ENCODE results near the gene ARHGEF1.
"Not testable (repeated sequence)": the region's sequence is repeated elsewhere in the genome, so short reads cannot be mapped to it uniquely, and the experiment has no call there.

ARHGEF1 gene

DNA sequence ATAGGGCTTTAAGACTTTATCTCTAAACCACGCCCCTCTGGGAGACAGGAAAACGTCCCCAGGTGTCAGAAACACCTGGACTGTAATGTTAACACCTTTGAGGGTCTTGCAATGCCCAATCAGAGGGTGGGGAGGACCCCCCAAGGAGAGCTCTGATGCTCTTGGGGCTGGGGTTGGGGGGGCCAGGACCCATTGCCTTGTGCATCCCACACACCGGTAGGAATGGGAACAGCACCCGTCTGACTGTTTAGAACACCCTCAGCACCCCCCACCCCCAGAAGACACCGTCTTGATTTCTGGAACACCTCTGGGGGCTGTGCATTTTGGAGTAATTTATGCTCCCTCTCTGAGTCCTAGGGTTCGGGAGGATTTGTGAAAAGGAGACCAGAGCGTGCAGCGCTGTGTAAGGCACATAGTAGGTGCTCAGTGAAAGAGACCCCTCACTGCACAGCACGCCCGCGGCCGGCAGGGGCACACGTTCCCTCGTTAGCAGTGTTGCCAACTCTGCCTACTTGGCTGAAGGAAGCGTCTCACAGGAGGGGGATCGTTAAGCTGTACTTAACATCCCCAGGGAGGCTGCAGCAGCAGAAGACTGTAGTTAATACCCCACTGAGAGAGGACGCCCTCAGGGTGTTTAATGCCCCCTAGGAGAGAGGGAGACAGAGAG, 48.1 kb downstream of the ARHGEF1 start:
- DNase-seq (ENCODE audit: low read depth): no peak

DNA sequence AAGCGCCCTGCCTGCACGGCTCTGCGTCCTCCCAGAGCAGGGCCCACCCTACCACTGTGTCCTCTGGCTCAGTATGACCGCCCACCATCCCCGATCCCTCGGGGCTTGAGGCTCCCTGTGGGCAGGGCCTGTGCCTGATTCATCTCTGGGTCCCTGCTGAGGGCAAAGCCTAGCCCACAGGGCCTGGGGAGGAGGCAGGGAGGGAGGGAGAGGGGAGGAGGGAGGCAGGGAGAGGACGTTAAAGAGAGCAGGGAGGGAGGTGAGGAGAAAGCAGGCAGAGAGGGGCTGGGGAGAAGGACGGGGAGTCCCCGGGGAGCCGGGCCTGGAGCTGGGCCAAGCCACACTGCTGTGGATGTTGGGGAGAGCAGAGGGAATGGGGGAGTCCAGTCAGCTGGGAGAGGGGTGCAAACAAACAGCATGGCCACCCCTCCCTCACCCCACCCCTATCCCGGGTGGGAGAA, 49.3 kb downstream of the ARHGEF1 start:
- DNase-seq (ENCODE audit: low read depth): no peak

DNA sequence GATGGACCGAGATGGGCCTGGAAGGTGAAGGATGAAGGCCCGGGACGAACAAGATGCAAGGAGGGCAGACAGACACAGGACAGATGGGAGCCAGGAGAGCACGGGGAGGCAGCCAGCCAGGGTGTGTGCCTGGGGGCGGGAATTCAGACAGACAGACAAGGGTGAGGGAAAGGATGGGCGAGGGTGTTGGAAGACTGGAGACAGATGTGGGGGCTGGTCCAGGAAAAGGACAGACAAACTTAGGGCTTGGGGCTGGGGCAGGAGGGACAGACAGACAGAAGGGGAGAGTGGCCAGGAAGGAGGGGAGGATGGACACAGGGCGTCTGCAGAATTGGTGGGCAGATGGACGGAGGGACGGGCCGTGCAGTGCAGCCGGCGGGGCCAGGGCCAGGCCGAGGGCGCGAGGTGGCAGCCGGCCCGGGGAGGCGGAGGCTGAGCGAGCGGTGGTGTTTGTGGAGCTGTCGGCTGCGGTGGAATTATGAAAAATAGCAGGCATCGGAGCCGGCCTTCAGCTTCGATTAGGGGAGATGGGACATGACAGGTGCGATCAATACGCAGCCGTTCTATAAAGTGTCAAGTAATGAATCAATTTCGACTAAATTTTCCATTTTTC, 49.8 kb downstream of the ARHGEF1 start:
- no peak for DNase-seq (ENCODE audit: low read depth)

DNA sequence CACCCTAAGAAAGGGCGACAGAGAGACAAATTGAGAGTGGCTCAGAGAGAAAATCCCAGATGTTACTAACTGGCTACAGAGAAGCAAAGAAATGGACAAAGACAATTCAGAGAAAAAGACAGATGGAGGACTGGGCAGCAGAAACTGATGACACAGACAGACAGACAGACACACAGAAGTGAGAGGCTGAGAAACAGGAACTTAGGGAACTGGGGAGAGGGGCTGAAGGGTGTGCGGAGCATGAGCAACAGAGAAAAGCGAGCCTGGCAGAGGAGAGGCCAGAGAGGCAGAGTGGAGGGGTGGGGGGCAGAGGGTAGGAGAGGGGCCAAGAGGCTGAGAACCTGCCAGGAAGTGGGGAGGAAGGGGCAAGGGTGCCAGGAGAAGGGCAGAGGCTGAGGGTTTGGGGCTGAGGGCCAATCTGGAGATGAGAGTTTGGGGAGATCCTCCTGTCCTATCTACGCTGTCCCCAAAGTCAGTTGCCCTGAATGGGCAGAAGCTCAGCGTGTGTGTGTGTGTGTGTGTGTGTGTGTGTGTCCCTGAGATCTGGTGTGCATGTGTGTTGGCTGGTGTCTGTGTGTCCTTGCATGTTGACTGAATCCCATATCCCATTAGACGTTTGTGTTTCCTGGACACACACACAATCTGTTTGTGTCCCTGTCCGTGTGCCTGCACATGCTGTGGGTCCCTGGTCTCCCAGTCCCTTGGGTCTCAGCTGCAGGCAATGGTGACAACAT, 50.9 kb downstream of the ARHGEF1 start:
- no peak for DNase-seq (ENCODE audit: low read depth)

DNA sequence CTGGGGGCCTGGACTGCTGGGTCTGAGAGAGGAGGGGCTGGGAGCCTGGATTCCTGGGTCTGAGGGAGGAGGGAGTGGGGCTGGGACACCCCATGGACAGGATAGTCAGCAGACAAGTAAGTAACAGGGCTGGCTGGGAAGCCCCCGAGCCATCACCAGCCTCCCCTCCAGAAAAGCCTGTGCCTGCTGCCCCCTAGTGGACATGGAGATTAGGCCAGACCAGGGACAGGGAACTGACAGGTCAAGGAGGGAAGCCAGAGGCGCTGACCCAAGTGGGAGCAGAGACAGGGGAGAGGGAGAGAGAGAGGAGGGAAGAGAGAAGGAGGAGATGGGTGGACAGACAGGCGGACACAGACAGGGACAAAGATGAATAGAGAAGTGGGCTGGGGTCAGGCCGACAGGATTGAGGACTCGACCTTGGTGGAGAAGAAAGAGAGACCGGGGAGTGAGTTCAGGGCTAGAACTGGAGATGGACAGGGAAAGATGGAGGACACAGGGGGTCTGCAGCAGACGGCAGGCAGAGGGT, 51.9 kb downstream of the ARHGEF1 start:
- no peak for DNase-seq (ENCODE audit: low read depth)

DNA sequence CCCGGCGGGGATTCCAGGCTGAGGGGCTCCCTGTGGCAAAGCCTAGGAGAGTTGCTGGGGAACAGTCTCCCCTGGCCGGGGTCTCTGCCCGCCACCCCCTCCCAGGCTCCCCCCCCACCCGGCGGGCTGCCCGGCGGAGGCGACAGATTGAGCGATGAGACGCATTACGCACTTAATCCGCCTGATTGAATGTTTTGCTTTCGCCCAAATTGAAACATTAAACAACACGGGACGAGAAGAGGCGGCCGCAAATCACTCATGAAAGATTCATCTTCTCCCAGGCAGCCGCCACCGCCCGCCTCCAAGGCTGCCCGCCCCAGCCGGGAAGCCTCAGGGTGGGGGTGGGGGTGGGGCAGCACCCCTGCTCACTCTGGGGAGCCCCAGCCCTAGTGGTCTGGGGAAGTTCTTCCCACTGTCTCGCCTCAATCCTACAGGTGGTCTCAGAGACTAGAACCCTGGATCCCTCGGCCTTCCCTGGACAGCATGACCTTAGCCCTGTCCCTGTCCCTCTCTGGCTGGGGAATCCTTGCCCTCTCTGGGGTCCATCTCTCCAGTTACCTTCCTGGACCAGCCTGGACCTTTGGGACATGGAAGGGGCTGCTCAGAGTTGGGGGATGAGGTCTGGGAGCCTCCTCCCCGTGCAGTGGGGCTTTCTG, 52.9 kb downstream of the ARHGEF1 start:
- no peak for DNase-seq (ENCODE audit: low read depth)

DNA sequence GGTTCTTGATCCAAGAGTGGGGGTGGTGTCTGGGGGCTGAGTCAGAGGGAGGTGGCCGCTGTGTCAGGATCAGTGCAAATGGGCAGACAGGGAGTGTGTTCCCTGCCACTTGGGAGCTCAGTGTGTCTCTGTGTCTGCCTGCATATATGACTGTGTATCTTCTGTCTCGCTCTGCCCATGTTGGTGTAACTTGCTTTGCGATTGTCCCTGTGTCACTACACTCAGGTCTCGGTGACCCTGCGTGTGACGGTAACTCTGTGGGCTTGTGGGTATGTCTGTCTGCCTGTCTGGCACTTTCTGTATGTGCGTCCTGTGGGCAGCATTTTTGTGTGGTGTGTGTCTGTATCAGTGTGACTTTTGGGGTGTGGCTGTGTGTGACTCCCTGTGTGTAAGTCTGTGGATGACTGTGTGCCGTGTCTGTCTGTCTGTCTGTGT, 53.4 kb downstream of the ARHGEF1 start:
- no peak for DNase-seq (ENCODE audit: low read depth)

DNA sequence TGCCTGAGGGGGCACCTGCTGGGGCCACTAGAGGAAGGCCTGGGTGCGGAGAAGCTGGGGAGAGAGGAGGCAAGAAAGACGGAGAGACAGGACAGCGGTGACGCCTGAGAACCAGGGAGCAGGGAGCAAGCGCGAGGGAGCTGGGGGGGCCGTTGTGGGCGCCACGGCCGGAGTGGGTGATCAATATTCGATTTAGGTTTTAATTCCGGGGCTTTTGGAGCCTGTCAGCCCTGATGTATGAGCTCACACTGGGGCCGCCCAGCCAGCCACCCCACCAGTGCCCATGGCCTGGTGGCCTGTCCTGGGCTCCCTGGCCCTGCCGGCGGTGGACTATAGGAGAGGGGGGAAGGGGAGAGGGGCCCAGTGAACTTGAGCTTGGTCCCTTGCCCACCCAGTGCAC, 54.0 kb downstream of the ARHGEF1 start:
- DNase-seq (ENCODE audit: low read depth): no peak

DNA sequence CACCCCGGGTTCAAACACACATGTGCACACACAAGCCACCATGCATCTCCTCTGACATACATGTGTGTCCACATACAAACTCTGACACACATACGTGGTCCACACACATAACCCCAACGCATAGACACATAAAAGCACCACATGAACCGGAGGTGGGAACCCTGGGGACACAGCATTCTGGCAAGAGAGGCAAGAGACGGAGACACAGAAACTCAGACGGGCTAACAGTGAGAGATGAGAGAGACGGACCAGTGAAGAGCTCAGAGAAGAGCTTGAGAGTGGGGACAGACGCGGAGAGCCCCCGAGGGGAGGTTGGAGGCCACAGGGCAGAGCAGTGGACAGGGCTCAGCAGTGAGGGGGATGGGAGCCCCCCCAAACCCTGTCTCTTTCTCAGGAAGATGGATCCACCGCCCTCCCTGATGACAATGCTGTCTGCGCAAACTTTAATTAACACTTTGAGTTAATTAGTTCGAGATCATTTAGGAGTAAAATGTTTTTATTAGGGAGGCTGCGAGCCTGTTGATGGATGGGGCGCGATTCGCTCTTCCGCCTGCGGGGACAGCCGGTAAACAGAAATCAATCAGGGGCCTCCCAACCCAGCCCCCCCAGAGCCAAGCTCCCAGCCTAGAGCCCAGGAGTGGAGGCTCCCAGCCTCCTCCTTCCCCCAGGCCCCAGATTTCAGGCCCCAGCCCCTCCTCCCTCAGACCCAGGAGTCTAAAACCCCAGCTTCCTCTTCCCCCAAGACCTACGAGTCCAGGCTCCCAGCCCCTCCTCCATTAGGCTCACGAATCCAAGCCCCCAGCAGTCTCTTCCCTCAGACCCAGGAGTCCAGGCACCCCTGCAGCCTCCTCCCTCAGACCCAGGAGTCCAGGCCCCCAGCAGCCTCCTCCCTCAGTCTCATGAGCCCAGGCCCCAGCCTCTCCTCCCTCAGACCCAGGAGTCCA, 54.8 kb downstream of the ARHGEF1 start:
- no peak for DNase-seq (ENCODE audit: low read depth)

DNA sequence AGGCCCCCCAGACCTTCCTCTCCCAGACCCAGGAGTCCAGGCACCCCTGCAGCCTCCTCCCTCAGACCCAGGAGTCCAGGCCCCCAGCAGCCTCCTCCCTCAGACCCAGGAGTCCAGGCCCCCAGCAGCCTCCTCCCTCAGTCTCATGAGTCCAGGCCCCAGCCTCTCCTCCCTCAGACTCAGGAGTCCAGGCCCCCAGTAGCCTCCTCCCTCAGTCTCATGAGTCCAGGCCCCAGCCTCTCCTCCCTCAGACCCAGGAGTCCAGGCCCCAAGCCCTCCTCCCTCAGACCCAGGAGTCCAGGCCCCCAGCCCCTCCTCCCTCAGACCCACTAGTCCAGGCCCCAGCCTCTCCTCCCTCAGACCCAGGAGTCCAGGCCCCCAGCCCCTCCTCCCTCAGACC, 56.2 kb downstream of the ARHGEF1 start:
- DNase-seq (ENCODE audit: low read depth): not testable (repeated sequence)

DNA sequence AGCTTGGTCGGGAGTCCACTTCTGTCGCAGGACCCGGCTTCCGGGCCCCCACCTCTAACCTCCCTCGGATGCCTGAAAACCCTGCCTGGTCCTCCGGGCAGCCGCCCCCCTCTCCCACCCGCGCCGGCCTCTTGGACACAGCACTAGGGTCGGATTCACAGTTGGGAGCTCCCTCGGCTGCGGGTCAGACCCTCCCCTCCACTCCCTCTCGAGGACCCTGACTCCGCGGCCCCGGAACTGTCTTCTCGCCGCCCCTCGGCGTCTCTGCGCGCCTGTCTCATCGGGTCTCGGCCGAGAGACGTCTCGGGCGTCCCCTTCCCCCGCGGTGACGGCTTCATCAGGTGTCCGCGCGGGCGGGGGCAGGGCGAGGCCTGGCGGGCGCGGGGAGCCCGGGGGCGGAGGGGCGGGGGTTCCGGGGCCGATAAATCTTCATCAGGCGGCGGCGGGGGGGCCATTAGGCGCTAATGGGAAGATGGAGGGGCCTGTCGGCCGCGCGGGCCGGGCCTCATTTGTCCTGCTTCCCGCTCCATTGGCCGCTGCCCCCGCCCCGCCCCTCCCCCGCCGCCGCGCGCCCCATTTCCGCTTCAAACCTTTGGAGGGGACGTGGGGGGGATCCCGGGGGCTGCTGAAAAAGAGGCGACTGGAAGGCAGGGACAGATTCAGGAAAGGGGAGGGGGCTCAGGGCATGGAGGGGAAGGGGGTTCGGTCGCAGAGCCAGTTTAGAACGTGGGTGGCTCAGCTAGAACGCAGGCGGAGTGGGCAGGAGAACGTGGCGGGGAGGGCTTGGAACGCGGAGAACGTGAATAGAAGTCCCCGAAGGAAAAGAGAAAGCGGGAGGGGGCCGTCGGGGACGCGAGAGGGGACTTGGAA, 57.1 kb downstream of the ARHGEF1 start:
- DNase-seq (ENCODE audit: low read depth): no peak

DNA sequence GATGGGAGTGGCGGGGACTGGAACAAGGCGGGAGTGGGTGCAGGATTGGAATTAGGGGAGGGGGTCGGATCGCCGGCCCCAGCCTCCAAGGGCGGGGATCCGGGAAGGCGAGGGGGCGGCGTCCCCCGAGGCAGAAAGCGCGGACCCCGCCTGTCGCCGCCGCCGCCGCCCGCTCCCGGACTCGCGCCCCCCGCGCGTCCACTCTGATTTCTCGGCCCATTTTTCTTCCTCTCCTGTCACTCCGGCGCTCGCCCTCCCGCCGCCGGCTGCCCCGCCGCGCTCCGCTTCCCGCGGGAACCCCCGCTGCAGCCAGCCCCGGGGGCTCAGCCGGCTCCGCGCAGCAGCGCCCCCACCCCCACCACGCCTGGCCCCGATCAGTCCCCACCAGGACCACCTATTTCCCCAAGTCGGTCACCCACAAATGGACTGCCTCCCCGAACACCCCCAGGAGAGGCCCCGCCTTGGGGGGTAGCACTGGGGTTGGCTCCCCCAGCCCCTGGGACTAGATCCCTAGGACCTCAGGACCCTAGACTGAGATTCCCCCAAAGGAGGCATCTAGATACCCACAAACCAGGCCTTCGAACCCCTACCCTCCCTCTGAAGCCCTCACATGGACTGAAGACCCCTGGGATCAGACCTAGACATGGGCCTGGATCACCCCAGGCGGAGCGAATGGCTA, 57.9 kb downstream of the ARHGEF1 start:
- DNase-seq (ENCODE audit: low read depth): no peak

DNA sequence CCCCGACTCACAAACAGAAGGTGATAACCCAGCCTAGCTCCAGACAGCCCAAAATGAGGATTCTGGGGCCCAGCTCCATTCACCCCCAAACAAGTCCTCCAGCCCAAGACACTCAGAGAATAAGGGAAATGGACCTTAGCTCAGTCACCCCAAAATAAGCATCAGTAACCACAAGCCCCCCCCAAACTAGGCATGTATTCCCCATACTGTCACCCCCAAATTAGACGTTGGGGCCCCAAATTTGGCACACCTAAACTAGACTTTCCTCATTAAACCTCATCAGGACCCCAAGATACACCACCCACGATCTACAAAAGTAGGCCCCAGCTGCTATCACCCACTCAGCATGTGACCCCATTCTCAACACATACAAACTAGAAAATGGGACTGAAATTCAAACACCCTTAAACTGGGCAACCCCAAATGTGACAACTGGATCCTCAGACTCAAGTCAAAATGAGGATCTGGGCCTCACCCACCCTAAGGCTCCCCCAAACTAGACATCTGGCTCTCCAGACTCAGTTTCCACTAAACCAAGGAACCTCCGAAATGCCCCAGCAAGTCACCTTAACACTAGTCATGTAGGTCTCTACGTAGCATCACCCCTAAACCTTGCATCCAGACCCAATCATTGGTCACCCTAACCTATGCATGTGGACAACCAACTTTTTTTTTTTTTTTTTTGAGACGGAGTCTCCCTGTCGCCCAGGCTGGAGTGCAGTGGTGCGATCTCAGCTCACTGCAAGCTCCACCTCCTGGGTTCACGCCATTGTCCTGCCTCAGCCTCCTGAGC, 58.6 kb downstream of the ARHGEF1 start:
- no peak for DNase-seq (ENCODE audit: low read depth)

DNA sequence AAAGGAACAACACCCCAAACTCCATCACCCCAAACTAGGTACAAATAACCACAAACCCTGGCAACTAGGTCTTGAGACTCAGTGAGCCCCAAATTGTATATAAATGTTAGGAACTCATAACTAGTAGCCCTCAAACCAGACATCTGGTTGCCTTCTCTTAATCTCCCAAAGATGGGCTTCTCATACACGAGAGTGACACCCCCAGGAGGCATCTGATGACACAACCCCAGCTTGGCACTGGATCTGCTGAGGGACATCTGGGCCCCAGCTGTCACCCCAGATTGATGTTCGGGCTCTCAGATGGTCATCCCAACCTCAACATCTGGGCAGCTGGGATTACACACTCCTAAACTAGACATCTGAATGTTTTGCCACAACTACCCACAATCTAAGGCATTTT, 61.4 kb downstream of the ARHGEF1 start:
- no peak for DNase-seq (ENCODE audit: low read depth)

DNA sequence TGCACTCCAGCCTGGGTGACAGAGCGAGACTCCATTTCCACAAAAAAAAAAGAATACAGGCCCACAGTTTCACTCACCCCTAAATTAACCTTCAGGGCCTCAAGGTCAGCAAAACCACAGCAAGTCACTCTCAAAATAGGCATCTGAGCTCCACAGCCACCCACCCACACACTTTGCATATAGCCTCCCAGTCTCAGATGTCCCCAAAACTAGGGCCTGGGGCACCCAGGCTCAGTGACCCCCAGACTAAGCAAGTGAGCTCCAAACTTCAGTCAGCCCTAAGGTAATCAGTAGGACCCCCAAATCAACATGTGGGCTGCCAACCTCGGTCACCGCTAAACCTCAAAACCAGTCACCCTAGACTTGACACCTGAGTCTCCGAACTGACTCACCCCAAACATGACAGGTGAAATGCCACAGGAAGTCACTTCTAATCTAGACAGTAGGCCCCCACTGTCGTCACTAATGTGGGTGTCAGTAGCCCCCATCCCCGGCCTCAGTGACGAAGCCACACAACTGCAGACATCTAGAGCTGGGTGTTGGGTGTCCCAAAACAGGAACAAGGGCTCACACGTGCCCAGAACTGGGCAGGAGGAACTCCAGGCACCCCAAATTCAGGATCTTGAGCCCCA, 62.3 kb downstream of the ARHGEF1 start:
- no peak for DNase-seq (ENCODE audit: low read depth)

DNA sequence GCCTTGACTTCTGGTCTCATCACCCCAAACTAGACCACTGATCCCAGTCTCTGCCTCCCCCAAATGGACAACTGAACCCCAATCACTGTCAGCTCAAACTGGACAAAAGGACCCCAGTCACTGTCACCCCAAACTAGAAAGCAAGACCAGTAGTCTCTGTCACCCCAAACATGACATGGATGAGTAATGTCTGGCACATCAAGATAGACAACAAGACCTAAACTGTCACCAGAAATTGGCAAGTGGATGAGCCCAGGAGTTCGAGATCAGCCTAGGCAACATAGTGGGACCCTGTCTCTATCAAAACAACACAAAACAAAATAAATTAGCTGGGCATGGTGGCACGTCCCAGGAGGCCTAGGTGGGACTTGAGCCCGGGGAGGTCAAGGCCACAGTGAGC, 64.1 kb downstream of the ARHGEF1 start:
- DNase-seq (ENCODE audit: low read depth): no peak

DNA sequence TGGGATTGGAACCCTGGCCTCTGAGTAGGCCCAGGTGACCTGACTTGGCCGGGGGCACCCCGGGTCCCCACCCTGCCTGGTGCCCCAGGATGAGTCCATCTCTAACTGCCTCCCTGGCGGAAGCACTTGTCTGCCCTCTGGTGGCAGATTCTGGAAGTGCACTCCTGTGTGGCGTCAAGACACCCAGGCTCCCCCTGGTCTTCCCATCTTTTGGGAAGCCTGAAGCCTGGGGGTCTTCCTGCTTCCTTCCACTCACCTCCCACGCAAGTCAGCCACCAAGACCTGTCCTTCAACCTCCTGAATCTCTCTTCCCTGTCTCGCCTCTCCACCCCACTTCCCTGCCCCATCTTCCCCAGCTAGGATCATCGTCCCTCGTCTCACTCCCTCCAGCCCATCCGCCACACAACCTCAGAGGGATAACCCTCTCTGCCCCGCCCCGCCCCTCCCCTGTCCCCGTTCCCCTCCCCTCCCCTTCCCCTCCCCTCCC, 68.7 kb downstream of the ARHGEF1 start:
- peak; percentile 43 for DNase-seq (ENCODE audit: low read depth)

DNA sequence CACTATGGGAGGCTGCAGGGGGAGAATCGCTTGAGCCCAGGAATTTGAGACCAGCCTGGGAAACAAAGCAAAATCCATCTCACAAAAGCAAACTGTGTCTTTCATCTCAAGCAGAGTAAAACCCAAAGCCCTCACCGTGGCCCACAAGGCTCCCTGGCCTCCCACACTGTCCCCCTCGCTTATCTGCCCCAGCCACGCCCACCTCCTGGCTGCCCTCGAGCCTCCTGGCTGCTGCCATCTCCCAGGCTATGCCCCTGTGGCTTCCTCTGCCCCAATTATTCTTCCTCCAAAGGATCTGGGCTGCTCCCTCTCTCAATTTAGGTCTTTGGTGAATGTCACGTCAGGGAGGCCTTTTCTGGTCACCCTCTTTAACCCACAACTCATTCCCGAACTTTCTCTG, 72.5 kb downstream of the ARHGEF1 start:
- DNase-seq (ENCODE audit: low read depth): no peak

Data from stromal cell of bone marrow (primary cell).